Activated T-cell treated with anti-CD3 and anti-CD28 coated beads, Interleukin-2, amount 50 U/mL, for 1 hour (primary cell): ENCODE measurements around the gene IL4I1.

ENCODE experiments used
- DNase-seq: peaks from one replicate; pipeline ENCODE4 v3.0.0-alpha.2; 2020

Gene IL4I1

DNA sequence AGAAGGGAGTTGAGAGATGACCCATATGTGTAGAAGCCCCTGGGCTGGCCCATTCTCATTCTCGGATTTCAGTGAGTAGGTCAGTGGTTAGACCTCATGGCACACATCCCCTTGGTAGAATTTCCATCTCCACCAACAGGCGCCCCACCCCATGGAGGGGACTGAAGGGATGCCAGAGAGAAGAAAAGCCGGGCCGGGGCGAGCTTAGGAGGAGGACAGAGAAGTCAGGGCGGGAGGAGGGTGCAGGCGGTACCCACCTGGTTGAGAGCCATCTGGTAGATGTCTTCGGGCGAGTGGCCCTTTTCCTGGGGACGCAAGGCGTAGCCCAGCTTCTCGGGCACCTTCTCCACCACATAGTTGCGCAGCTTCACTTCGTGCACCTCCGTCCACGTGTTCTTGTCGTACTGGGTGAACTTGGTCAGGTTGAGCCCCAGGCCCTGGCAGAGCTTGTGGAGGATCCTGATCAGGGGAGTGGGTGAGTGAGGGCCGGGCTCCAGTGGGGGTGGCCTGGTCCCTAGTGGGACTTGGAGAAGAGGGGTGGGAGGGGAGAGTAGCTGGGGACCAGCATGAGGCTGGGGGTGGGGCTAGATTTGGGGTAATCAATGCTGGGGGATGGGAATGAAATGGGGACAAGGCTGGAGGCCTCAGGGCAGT is 2.5 kb downstream of the IL4I1 start:
- DNase-seq = no peak

DNA sequence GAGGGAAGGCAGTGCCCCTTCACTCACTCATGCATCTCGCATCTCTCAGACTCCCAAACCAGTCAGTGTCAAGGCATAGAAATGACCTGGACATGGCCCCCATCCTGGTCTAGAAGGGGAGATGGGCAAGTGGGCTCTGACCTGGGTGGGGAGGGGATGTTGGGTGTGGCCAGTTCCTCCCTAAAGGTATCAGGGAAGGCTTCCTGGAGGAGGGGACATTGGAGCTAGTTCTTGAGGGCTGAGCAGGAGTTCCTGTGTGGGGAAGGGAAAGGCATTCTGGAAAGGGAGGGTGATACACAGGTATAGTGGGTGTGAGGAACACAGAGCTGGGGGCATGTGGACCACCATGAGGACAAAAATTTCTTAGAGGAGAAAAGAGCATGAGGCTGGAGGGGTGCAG is 4.0 kb downstream of the IL4I1 start:
- DNase-seq = no peak

DNA sequence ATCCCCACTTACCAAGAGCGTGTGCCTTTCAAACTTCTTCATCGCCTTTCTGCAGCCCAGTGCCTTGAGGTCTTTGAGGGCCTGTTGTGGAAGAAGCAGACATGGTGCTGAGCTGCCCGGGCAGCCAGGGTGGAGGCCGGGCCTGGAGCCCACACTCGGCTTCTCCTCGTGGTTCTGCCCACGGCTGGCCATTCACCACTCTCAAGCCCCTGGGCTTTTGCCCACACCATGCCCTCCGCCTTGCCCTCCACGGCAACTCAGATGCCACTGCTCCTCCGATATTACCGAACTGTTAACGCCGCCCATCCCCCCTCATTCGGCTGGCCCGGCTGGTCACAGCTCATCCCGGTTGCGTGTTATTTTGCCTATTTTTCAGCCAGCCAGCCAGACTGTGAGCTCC is 5.3 kb downstream of the IL4I1 start:
- no peak for DNase-seq

DNA sequence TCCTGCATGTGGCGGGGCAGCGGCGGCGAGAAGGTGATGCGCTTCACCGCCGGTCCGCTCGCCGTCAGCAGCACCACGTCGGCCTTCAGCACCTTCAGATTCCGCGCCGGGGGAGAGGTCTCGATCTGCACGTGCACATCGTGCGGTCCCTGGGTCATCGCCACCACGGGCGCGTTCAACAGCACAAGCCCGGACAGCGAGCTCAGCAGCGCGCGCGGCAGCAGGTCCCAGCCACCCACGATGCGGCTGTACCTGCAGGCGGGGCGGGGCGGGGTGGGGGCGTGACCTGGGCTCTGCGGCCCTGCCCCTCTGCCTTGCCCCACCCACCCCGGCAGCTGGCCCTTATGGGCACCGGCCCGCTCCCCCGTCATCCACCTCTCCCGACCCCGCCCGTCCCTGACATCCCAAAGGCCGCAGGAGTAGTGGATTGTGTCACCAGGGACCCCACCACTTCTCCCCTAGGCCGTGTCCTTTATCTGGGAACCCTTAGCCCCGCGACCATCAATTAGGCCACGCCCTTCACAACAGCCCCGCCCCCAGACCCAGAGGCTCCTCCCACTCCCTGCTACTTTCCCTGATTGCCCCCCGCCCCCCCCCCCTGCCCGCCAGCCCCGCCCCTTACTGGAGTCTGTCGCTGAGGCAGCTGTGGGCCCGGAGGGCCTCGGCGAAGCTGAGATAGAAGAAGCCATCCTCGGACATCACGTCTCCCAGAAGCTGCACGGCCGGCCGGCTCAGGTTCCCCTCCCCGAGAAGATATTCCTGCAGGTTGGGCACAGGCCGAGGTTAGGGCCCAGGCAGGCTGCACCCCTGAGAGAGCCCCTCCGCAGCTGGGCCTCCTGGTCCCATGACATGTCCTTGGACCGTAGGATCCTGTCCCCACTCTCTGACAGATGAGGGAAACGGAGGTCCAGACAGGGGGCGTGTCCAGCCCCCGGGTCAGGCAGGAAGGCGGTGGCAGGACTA is 6.1 kb downstream of the IL4I1 start:
- peak; percentile 78 for DNase-seq

DNA sequence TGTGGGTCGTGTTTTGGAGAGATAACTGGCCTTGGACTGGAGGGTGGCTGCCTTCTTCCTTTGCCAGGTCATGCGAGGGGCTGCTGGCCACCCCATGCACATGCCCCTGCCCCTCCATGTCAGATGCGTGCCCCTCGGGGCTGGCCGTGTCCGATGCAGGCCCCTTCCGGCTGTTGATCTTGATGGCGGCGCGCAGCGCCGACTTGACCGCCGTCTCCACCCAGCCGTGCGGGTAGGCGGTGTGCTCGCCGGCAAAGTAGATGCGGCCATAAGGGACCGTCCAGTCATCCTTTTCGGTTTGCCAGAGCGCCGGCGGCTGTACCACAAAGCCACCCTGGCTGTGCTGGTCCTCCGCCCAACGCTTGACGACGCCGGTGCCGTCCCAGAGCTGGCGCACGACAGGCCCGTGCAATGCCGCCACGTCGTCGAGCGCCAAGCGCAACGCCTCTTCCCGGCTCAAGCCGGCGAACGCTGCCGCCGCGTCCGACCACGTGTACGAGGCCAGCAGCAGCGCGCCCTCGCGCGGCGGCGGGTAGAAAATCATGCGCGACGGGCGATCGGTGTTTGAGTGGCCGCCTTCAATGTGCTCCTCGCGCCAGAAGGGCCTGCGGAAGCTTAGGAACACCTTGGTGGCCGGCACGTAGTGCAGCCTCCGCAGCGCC is 6.9 kb downstream of the IL4I1 start:
- peak; percentile 81 for DNase-seq

DNA sequence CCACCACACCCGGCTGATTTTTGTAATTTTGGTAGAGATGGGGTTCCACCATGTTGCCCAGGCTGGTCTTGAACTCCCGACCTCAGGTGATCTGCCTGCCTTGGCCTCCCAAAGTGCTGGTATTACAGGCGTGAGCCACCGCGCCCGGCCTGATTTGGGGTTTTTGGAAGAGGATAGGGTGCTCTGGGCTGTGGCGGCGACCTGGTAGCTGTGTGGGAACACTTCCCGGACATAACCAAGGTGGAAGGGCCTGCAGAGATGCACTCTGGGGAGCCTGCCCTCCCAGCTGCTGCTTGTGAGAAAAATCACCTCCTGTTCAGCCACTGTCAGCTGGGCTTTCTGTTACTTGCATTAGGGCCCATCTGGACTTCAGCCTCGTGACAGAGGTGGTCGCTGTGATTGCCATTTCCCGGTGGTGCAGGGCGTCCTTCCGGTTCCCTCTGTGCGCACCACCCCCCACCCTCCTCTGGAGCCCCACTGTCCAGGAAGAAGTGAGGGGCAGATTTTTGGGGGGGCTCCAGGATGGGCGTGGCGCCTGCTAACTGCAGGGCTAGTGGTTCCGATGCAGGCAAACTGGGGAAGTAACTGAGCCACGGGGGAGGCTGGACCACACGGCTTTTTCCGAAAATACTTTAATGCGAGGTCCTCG is 7.5 kb downstream of the IL4I1 start:
- DNase-seq = no peak

DNA sequence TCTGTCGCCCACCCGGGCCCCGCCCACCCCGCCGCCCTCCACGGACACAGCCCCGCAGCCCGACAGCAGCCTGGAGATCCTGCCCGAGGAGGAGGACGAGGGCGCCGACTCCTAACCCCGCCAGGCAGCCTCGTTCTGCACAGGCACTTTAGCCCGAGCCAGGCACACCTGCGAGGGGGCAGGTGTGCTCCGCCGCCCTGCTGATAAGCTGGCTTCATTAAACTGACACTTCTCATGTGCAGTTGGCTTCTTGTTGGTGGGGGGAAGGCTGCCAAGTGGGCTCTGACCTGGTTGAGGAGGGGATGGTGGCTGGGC is 8.2 kb downstream of the IL4I1 start:
- no peak for DNase-seq

DNA sequence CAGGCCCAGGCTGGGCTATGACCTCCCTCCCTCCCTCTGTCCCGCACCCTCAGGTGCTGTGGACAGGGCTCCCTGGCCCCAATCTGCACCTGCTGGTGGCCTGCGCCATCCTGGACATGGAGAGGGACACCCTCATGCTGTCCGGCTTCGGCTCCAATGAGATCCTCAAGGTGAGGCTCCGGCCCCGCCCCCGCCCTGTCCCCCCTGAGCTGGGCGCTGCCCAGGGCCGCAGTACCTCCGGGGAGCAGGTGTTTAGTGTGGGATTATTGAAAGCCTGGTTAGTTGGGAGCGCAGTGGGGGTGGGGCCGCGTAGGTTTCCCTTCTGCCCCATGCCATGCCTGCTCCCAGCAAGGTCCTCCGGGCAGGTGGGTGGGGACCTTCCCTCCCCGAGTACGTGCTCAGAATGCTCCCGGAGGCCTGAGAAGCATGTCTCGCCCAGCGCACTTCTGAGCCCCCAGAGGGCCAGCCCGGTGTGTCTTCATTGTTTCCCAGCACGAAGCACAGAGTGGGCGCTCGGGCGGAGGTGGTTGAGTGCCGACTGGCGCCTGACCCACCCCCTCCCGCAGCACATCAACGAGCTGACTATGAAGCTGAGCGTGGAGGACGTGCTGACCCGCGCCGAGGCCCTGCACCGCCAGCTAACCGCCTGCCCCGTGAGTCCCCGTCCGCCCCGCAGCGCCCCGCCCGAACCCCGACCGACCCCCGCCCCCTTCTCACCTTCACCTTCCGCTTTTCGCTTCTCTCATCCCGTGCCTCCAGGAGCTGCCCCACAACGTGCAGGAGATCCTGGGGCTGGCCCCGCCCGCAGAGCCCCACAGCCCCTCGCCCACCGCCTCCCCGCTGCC is 8.8 kb downstream of the IL4I1 start:
- DNase-seq = no peak

DNA sequence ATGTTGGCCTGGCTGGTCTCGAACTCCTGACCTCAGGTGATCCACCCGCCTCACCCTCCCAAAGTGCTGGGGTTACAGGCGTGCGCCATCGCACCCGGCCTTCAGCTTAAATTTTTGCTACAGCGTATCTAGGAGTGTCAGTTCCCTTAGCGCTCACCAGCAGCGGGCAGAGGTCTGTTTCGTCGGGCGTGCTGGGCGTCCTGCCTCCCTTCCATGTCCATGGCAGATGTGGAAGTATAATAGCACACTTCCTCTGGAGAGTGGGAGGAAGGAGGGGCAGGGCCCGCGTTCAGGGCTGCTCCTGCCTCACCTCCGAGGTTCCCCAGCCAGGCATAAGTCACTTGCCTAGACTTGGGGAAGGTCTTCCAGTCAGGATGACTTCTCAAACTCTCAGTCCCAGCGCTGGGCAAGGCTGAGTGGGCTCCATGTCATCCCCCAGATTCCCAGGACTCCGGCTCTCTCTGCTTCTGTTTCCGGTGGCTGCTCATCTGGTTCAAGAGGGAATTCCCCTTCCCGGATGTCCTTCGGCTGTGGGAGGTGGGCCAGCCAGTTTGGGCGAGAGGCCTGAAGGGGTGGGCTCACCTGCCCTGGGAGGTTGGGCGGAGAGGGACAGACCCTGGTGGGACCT is 9.5 kb downstream of the IL4I1 start:
- DNase-seq = no peak

DNA sequence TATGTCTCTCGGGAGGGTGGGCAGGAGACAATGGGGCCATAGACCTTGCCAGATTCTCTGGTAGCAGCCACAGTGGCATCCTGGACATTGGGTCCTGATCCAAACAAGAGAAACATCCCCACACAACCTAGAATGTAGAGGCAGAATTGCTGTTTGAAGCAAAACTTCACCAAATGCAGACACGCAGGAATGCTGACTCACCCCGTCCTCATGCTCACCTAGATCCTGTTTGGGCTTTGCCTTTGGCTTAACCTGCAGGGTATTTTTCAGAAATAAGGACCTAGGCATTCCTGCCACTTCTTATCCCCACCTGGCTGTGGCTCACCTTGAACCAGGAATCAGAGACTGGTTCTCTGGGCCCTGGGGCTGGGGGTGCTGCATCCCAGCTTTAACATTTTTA is 11.9 kb downstream of the IL4I1 start:
- no peak for DNase-seq

DNA sequence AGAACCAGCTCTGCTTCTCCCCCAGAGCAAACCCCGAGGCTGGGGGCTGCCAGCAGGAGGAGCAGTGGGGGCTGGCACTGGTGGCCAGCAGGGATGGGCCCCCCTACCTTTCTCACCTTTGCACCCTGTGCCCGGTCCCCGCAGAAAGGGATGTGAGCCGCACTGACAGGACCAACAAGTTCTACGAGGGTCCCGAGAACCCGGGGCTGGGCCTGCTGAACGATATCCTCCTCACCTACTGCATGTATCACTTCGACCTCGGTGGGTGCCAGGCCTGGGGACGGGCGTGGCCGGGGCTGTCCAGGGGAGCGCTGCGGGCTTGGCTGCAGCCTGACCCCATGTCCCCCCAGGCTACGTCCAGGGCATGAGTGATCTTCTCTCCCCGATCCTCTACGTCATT is 12.6 kb downstream of the IL4I1 start:
- DNase-seq = no peak

DNA sequence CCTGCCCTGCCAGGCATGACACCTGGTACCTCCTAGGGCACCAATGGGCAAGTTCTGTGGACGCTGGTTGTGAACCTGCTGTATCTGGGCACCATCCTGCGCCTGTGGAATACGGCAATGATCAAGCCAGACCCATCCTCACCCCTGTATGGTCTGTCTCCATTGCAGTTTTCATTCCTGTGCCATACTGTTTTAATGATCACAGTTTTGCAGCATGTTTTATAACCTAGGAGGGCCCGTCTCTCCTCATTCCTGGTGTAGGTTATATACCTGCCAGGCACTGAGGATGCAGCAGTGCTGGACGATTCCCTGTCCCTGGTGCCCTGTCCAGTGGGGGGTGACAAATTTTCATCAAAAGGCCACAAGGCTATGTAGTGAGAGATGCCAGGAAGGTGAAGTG is 13.6 kb downstream of the IL4I1 start:
- no peak for DNase-seq

DNA sequence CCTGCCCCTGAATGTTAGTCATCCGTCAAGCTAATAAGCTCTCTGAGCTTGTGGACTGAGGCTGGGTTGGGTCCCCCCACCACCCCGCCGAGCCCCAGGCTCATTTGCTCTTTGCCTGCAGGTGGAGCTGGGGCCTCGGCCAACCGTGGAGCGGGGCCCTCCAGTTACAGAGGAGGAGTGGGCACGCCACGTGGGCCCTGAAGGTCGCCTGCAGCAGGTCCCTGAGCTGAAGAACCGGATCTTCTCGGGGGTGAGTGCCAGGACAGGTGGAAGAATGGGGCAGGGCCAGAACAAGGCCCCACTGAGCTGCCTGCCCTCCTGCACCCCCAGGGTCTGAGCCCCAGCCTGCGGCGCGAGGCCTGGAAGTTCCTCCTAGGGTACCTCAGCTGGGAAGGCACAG is 14.0 kb downstream of the IL4I1 start:
- no peak for DNase-seq

DNA sequence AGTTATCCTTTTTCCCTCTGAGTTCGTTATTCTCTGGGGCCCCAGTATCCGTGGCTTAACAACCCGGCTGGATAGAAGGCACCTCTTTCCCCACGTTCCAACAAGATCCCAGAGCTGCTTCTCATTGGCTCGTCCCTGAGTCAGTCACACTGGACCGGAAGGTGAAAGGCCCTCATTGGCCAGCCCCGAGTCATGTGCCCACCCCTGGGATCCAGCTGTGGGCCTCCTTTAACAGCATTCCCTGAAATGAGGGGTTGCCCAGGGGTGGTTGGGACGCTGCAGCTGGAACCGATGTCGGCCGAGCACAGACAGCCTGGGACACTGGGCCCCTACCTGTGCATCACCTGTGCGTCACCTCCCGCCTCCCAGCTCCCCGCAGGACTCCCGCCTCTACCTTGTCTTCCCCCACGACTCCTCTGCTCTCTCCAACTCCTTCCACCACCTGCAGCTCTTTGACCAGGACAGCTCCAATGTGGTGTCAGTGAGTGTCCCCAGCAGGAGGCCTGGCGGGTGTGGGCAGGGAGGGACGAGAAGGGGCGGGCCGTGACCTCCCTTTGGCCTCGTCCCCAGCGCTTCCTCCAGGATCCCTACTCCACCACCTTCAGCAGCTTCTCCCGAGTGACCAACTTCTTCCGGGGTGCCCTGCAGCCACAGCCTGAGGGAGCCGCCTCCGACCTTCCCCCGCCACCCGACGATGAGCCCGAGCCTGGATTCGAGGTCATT is 14.9 kb downstream of the IL4I1 start:
- DNase-seq = no peak

DNA sequence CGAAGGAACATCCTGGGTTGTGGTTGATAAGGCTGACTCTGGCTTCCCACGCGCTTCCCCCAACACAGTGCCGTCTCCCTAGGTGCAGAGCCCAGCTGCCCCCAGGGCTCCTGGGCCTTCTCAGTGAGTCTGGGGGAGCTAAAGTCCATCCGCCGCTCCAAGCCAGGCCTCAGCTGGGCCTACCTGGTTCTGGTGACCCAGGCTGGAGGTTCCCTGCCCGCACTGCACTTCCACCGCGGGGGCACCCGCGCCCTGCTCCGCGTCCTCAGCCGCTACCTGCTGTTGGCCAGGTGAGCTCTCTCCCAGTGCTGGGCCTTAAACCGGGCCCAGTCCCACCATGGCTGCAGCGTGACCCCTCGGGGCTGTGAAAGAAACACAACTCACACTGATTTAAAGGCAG is 15.5 kb downstream of the IL4I1 start:
- DNase-seq = no peak

DNA sequence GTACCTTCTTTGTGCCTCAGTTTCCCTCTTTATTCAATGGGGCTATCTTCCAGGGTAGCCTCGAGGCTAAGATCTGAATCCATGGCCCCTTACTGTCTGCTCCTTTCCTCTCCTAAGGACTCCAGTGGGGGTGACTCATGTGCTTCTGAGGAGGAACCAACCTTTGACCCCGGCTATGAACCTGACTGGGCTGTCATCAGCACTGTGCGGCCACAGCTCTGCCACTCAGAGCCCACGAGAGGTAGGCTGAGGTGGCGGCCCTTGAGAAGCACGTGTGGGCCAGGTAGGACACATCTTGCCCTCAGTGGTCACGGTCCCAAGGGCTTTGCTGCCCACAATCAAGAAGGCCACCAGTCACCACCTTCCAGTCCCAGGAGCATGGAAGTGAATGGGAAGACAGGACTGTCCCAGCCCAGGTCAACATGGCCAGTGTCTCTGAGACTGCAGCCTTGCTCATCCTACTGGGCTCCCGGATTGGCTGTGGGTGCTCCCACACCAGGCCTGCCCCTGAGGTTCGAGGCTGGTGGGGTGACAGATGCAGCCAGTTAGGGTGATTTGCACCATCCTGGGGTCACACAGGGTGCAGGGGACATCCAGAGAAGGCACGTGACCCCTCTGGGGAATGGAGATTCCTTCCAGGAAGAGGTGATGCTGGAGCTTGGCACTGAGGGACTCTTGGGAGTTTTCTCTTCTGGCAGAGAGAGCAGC is 16.4 kb downstream of the IL4I1 start:
- DNase-seq = no peak

DNA sequence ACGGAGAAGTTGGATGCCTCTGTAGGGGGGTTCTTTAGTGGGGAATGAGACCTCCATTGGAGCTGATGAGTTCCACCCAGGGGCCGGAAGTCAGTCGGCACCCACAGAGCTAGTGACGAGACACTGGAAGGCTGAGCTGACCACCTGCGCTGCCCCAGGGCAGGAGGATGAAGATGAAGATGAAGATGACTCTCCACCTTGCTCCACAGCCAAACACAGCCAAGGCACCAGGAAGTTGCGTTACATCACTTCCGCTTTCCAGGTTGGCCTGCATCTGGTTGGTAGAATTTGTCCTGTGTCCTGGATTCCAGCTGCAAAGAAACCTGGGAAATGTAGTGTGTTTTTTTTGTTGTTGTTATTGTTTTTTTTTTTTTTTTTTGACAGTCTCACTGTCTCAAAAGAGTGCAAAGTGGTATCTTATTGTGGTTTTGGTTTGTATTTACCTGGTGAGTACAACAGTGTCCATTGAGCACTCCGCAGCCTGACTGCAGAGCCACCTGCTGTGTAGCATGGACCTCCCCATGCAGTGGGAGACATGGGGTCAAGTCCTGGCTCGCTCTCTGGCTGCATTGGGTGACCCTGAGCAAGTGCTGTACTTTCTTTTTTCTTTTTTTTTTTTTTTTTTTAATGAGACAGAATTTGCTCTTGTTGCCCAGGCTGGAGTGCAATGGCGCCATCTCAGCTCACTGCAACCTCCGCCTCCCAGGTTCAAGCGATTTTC is 17.3 kb downstream of the IL4I1 start:
- DNase-seq = no peak

DNA sequence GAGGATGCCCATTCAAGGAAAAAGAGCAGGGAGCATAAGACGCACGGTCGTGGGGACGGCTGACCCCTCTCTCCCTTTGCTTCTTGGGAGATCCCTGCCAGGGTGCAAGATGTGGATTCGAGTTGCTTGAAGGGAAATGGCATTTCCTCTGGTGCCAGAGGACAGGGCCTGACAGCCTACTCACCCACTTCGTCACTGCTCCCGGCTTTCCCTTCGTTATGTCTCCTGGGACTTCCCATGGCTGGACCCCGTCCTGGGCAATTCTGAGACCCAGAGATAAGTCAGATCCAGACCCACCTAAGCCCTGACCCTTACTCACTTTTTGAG is 18.0 kb downstream of the IL4I1 start:
- no peak for DNase-seq

DNA sequence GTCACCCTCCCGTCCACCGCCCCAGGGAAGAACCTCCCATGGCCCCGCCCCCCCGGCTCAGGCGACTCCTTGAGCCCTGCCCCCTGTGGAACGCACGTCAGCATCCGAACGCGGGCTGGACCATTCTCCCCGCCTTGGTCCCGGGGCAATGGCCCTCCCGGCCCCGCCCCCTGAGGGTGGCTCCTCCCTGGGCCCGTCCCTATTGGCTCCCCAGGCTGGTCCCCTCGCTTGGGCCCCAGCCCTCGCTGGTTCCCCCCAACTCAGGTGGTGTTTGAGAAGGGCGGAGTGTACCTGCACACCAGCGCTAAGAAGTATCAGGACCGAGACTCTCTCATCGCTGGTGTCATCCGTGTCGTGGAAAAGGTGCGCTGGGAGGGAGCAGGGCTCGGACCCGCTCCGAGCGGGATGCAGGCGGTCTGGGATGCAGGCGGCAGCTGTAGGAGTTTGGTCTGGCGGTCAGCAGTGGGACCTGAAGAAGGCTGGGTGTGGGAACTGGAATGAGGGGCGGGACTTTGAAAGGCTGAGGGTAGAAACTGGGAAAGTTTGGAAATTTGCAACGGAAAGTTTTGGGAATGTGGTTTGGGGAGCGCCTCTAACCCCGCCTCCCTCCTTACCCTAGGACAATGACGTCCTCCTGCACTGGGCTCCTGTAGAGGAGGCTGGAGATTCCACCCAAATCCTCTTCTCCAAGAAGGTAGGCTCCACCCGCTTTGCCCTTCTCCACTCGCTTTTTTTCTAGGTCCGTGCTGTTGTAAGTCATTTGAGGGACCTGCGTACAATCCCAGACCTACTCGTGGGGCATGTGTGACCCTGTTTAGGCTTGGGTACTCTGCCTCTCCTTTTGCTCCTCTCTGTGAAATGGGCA is 18.6 kb downstream of the IL4I1 start:
- peak; percentile 97 for DNase-seq
